HFF-Myc (cell line): ENCODE results near the gene DNAJC27.
"Not testable (repeated sequence)": the region's sequence is repeated elsewhere in the genome, so short reads cannot be mapped to it uniquely, and the experiment has no call there.

Experiments
- DNase-seq: peaks from one replicate; pipeline ENCODE4 v3.0.0-alpha.2; 2011; ENCODE audit warnings: low read depth; ENCODE audit errors: extremely low read depth
- H3K4me3 ChIP-seq: replicated peaks from 2 replicates; pipeline ENCODE4 v1.5.1; 2011; ENCODE audit warnings: low read depth, mild to moderate bottlenecking, control low read depth, low read length
- TF ChIP-seq, protein P1 (sequence below): IDR thresholded peaks from 2 replicates; pipeline ENCODE4 v1.5.1; 2012; ENCODE audit warnings: mild to moderate bottlenecking, low read depth, low read length, control low read depth; ENCODE audit errors: missing control alignments

Gene DNAJC27

DNA sequence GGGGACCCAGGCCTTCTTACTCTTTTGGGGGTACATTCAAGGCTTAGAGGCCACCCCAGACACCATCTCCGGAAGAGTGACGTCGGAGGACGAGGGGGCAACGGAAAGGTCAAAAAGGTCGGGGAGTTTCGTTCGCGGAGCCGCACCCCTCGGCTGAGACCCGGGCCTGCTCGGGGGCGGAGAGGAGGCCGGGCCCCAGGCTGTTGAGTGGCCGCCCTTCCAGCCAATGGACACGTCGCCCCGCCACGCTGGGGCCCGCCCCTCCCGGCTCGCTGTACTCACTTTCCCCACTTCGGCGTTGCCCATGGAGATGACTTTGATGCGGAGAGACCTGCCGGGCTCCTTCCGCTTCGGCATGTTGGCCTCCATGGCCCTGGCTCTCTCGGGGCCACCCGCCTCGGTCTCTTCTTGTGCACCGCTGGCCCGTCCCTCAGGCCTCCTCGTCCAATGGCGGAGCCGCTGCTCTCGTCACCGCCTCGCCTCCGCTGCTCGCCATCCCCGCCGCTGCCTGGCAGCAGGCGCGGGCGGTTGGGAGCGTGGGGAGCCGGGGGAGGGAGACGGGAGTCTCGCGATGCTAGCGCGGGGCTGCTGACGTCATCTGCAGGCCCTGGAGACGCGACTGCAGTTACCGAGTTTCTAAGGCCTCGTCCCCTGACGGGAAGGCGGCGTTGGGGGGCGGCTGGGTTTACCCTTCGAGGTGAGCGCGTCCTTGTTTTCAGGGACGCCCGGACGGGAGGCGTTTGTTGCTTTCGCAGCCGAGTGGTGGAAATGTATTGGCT lies at the start of gene DNAJC27:
Gene DNAJC27 (minus strand): TSS at position 420 of the 779 bp plus-strand sequence. CDS start 51 bp downstream, at position 369.
- peak; percentile 83 for DNase-seq
- TF ChIP-seq, protein P1, sequence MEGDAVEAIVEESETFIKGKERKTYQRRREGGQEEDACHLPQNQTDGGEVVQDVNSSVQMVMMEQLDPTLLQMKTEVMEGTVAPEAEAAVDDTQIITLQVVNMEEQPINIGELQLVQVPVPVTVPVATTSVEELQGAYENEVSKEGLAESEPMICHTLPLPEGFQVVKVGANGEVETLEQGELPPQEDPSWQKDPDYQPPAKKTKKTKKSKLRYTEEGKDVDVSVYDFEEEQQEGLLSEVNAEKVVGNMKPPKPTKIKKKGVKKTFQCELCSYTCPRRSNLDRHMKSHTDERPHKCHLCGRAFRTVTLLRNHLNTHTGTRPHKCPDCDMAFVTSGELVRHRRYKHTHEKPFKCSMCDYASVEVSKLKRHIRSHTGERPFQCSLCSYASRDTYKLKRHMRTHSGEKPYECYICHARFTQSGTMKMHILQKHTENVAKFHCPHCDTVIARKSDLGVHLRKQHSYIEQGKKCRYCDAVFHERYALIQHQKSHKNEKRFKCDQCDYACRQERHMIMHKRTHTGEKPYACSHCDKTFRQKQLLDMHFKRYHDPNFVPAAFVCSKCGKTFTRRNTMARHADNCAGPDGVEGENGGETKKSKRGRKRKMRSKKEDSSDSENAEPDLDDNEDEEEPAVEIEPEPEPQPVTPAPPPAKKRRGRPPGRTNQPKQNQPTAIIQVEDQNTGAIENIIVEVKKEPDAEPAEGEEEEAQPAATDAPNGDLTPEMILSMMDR, result no peak
- peak within 1 kb of the TSS; percentile 67 for H3K4me3 ChIP-seq

DNA sequence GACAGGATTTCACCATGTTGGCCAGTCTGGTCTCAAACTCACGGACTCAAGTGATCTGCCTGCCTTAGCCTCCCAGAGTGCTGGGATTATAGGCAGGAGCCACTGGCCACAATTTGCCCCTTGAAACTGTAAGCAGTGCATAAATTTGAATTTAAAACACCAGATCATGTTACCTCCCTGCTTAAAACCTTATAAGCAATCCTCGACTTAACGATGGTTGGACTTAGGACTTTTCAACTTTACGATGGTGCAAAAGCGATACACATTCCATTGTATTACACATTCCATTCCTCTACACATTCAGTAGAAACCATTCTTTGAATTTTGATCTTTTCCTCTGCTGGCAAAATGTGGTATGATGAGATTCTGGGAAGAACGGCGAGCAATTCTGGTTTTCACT lies 46.9 kb upstream of the DNAJC27 start:
- H3K4me3 ChIP-seq, result no peak overlapping the region
- no peak for DNase-seq
- TF ChIP-seq, protein P1, result no peak

DNA sequence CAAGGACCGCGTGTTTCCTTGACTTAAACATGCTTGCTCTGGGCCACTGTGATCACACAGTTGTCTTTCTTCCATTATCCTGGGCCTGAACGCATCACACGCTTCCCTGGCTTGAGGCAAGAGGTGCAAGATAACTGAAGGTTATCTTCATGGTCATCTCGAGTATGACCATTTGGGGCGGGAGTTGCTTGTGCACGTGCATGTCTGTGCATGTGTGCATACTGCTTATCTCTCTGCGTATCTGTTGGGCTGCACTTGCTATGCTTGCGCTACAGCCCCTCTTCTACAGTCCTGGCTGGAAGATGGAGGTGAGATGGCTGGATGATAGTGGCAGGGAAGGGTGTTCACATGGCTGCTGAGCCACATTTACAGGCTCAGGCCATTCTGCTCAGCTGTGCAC lies 42.9 kb upstream of the DNAJC27 start:
- no peak overlapping the region for H3K4me3 ChIP-seq
- DNase-seq, result no peak
- TF ChIP-seq, protein P1, result no peak

DNA sequence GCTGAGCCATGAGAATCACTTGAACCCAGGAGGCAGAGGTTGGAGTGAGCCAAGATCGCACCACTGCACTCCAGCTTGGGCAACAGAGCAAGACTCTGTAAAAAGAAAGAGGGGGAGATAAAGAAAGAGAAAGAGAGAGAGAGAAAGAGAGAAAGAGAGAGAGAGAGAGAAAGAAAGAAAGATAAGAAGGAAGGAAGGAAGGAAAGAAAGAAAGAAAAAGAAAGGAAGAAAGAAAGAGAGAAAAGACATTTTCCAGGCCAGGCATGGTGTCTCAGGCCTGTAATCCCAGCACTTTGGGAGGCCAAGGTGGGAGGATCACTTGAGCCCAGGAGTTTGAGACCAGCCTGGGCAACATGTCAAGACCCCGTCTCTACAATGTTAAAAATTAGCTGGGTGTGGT lies 39.6 kb upstream of the DNAJC27 start:
- not testable (repeated sequence) for DNase-seq

DNA sequence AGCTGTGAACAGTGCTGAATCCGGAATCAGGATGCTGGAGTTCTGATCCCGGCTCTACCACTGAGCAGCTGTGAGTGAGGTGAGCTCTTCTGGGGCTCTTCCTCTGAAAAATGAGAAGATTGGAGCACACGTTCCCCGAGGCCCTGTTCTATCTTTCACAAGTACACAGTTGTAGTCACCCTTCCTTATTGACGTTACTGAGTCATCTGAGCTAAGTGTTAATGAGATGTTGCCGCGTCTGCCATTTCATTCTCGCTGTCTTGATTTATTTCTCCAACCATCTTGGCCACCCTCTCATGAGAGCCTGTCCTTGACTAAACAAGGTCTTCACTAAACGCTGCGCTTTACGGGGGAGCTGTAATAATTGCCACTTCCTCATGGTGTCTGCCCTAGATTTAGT lies 38.2 kb upstream of the DNAJC27 start:
- TF ChIP-seq, protein P1, result no peak
- H3K4me3 ChIP-seq, result no peak overlapping the region
- DNase-seq, result no peak

More for the DNA sequence above, 39.6 kb upstream of the DNAJC27 start:
- not testable (repeated sequence) for H3K4me3 ChIP-seq

DNA sequence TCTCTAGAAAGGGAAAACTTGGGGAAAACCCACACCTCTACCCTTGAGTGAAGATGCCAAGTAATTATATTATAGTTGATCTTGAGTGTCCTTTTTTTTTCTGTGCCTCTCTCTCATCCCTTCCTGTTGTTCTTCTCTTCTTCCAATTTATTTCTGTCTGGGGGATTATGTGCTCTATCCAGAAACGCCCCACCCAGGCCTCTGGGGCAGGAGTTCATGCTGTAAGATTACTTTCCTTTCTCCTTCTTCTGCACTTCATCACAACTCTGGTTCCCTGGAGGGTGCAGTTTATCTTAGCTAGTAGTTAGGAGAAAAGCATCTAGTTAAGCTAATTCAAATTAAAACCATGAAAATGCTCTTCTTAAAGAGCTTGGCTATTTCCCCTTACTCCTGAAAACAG lies 30.3 kb upstream of the DNAJC27 start:
- H3K4me3 ChIP-seq, result no peak overlapping the region
- DNase-seq, result no peak
- TF ChIP-seq, protein P1, result no peak

DNA sequence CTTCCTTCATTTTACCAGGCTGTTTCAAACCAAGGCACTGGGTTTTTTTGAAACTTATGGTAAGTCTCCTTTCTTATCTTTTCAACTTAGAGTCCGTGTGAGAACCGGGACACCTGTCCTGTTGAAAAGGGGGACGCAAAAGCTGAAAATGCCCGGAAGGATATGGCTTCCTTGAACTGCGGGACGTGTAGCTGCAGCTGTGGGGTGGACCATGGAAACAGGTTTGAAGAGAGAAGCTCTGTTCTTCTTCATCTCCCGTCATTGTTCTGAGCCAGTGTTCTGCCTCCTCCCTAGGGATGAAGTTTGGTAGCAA lies 29.5 kb upstream of the DNAJC27 start:
- no peak overlapping the region for H3K4me3 ChIP-seq
- TF ChIP-seq, protein P1, result no peak
- no peak for DNase-seq
